C4-2B (cell line): ENCODE measurements around the gene RNF144A.

Source experiments
- ZFX ChIP-seq: fragments of 450-650 bp; IDR thresholded peaks from 2 replicates; pipeline ENCODE4 v1.6.1; 2017
- TF ChIP-seq, protein P1 (sequence below): fragments of 450-650 bp; conservative IDR thresholded peaks from 2 replicates; pipeline ENCODE4 v1.5.1; 2017; ENCODE audit warnings: mild to moderate bottlenecking

DNA sequence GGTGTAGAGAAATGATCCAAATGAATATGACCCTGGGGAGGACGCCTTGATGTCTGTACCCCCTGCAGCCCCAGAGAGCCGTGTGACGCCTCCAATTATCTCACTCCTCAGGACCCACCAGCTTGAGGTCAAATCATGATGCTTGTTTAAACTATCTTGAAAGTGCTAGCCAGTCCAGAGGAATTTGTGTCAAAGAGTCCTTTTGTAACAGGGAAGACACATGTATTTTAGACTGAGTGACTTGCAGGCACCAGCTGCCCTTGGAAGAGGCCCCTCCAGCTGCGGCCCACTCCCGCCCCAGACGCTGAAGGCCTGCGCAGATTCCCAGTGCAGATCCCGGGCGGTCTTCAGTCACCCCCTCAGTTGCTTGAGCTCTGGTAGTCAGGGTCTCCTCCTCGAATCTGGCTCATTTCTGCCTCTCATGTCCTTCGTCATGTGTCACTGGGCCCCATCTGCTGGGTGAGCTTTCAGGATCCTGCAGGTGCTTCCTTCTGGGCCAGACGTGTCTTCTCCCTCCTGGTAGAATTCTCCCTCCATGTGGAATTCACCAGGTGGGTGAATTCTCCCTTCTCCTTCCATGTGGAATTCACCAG lies 77.4 kb downstream of the RNF144A start:
- TF ChIP-seq, protein P1, sequence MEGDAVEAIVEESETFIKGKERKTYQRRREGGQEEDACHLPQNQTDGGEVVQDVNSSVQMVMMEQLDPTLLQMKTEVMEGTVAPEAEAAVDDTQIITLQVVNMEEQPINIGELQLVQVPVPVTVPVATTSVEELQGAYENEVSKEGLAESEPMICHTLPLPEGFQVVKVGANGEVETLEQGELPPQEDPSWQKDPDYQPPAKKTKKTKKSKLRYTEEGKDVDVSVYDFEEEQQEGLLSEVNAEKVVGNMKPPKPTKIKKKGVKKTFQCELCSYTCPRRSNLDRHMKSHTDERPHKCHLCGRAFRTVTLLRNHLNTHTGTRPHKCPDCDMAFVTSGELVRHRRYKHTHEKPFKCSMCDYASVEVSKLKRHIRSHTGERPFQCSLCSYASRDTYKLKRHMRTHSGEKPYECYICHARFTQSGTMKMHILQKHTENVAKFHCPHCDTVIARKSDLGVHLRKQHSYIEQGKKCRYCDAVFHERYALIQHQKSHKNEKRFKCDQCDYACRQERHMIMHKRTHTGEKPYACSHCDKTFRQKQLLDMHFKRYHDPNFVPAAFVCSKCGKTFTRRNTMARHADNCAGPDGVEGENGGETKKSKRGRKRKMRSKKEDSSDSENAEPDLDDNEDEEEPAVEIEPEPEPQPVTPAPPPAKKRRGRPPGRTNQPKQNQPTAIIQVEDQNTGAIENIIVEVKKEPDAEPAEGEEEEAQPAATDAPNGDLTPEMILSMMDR, result no peak
- TF ChIP-seq ZFX, result no peak
